HG03354 (cell line): ENCODE data around the gene CELSR2.
A peak's percentile ranks its signal among the peaks of the same experiment; 100 is the strongest.
"Not testable (repeated sequence)": the region's sequence is repeated elsewhere in the genome, so short reads cannot be mapped to it uniquely, and the experiment has no call there.

ENCODE experiments used
- ATAC-seq: cut with Tn5 transposase; IDR thresholded peaks from one replicate; pipeline ENCODE4 v1.9.1; 2021; ENCODE audit warnings: mild to moderate bottlenecking; ENCODE audit not compliant: unreplicated experiment, poor library complexity, severe bottlenecking

The CELSR2 gene

GRCh38 chr1:109274533-109275476 lies 25.5 kb downstream of the CELSR2 start:
- ATAC-seq = no peak

DNA sequence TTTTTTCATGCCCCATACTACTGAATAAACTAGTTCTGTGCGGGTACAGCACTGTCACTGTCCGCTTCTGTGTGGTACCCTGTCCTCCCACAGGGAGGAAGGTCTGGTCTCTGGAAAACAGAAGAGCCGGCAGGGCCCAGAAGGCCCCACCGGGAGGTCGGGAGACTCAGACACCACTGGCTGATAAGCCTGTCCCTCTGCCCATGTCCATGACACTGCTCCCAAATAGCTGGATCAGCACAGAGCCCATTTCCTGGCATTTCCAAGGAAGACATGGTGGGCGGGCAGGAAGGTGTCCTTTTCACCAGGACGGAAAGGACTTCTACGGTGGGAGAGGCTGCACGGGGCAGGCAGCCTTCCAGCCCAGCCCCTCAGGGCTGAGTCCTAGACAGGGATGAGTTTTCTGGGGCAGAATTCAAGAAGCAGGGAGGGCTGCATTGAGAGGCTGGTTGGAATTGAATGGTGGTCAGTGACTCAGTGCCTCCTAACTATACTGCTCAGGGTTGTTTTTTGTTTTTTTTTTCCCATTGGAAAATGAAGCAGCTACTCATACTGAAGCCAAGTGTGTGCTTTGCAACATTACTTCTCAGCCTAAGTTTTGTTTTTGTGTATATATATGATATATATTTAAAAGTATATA lies 26.5 kb downstream of the CELSR2 start:
- no peak for ATAC-seq

DNA sequence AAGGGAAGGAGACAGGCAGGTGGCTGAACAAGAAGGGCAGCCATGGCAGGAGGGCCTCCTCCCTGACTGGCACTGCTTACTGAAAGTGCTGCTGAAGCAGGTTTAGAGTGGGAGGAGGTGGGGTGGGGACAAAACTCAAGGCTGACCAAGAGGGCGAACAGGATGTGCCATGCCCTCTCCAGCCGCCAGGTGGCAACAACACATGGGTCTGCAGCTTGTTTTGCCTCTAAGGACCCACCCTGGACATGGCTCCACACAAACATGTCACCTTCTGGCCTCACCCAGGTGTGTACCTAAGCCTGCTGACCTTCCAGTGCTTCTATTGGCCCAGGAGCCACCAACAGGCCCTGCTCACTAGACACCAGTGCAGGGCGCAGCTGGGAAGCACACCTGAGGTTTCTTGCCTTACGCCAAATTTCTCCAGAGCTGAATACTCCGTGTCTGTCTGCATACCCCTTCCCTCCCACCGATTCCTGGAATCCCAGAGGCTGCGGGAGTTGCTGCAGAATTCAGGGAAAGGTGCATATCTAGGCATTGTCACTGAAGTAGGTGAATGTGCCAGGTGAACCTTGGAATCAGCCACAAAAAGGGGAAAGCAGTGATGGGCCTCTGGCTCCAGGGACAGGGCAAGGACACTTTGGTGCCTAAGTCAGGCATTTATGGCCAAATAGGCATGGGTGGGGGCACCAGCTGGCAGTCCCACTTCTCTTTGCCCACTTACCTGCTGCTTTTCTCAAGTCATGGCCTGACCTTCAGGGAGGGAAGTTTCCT lies 28.3 kb downstream of the CELSR2 start:
- ATAC-seq = peak; percentile 92

- no peak for ATAC-seq
Measured at GRCh38 chr1:109279615-109280278, 30.4 kb downstream of the CELSR2 start.

DNA sequence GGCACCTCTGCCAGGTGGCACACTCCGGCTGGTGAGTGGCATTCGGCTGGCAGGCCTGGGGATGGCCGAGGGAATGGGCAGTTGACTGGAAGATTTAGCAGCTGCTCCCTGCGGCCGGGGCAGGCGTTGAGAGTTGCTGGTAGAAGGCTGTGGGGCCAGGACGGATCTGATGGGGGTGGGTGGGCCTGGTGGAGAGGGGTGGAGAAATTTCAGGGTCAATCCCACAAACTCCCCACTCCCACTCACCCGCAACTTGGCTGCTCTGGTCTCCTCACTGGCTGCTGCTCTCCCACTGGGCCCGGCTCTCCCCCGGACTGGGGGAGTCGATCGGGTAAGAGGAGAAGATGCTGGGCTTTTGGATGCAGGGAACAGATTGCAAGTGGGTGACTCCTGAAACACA lies 31.5 kb downstream of the CELSR2 start:
- no peak for ATAC-seq

DNA sequence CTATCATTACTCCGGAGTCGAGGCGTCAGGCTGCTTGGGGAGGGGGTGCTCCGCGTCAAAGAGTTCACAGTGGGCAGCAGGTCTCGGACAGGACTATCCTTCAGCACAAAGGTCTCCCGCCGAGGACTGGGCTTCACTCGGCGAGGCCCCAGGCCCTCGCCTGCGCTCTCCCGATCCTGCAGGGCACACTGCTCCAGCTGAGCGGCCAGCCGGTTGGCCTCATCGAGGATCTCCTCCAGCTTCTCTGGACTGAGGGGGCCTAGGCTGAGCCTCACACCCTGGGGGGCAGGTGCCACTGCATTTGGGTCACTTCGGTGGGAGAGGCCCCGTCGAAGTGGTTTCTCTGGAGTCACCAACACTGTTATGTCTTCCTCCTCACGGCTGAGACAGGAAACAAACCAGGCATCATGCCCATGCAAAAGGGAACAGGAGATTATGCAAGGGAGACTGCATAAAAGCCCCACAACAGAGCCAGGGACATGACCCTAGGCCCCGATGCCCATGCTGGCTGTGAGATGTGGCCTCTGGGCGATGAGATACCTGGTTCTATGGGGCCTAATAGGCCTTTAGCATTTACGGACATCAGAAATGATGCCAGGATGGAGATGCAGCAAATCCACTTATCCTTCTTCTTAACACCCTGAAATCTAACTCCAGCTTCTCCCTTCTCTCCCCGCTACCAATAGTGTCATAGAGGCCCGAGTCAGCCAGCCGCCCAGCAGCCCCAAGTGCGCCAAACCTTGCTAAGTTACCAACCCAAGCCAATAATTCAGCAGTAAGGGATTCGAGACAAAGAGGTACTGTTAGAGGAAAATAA lies 32.5 kb downstream of the CELSR2 start:
- no peak for ATAC-seq

- ATAC-seq = no peak
Measured at GRCh38 chr1:109282497-109282951, 33.2 kb downstream of the CELSR2 start.

DNA sequence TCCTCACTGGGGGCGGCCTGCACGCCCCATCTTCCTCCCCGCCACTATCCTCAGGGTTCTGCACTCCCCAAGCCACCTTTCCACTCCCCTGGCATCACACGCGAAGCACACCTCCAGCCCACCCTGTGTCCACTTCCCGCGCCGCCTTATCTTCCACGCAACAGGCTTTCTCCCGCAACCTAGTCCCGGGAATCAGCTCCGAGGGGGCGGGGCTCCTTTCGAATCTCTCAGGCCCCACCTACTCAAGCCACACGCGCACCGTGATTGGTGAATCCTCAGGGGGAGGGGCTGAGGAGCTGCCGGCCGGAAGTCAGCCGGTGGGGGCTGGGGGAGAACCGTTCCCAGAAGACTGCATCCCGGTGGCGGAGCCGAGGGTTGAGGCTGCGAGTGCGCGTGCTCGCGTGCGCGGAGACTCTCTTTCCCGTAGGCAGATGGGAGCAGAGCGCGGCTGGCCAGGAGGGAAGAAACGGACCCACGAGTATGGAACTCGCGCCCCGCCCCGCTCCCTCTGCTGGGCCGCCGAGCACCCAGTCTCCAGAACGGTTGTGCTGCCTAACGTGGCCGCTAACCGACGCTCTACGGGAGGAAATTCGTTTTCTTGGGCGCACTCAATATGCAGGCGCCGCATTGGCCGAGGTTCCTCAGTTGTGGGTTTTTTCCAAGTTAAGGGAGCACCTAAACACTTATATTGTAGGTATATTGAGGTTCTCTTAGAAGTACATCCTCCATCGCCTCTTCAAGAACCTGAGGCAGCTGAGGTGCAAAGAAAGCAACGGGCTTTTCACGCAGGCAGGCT lies 33.8 kb downstream of the CELSR2 start, which contains the start of gene PSRC1:
Gene PSRC1 (minus strand): TSS at position 194 of the 796 bp plus-strand sequence.
- ATAC-seq = peak; percentile 98

- no peak for ATAC-seq
Measured at GRCh38 chr1:109283748-109284600, 34.6 kb downstream of the CELSR2 start.

GRCh38 chr1:109286762-109287161 lies 37.4 kb downstream of the CELSR2 start:
- ATAC-seq = not testable (repeated sequence)

DNA sequence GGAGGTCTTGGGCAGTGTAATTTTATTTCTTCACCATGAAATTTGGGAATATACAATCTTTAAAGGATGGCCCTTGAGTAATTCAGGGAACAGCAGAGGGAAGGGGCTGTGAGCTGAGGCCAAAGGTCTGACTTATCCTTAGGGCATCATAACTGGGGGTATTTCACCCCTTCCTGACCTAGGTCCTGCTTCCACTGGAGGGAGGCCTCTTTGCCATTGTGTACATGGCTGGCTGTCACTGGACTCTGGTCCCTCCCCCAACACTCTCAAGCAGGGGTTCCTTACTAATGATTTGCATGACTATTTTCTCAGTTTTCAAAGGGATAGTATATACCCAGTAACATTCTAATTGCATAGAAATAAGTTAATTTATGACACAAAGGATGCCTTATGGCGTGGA lies 40.8 kb downstream of the CELSR2 start:
- no peak for ATAC-seq

GRCh38 chr1:109290998-109291397 lies 41.7 kb downstream of the CELSR2 start:
- ATAC-seq = no peak

GRCh38 chr1:109292364-109292763 lies 43.0 kb downstream of the CELSR2 start:
- no peak for ATAC-seq

DNA sequence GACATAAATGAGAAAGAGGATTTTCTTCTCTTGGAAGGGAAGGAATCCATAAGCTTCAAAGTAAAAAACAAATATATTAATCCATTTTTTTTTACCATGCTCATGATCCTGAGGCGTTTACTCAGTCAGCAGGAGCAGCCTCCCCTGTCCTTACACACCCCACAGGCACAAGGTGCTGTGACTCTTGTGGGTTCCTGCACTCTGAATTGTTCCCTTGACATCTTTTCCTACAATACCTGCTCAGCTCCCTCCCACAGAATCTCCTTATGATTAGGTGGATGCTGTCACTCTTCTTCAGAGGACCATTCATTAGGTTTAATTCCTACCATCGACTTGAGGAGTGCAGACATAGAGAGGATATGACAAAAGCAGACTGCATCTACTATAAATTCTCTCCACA lies 43.7 kb downstream of the CELSR2 start:
- no peak for ATAC-seq

GRCh38 chr1:109294481-109294880 lies 45.1 kb downstream of the CELSR2 start:
- ATAC-seq = no peak

DNA sequence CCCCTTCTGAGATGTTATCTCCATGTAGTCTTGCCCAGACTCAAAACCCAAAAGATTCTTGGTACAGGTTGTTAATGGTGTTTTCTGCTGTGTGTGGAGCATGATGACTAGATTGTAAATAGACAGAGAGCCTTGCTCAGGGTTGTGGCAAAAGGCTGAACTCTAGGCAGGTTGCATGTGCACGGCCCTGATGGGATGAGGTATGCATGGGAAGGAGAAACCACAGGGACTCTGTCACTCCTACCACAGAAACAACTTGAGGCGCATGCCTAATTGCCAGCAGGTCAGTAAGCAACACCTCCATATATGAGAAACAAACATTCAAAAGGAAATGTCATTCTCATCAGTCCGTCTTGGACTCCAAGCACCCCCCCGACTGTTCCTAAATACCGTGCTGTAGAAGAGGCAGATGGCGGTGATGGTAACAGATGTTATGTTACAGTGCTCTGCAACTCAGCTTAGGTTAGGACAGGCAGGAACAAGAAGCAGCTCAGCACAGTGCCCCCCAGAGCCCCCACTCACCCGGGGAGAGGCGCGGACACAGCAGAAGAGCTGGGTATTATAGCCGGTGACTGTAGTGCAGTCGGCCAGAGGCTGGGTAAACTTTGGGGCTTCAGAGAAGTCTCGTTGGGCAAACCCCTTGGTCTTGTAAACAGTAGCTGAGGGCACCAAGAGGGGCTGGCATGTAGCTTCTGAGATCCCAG lies 46.5 kb downstream of the CELSR2 start:
- ATAC-seq = no peak

DNA sequence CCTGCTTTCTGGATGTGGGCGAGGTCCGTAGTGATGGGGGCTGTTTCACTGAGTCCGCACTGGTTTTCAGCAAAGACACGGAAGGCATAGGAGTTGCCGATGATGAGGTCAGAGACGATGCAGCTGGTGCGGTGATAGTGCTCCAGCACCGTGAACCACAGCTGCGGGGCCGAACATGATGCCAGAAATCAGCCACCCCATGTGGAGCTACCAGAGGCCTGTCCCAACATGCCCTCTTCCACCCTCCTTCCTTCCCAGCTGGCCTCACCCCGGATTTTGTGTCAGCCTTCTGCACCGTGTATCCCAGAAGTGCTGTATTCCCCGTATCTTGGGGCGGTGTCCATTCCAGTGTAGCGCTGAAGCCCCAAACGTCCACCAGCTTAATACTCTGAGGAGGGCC lies 47.4 kb downstream of the CELSR2 start:
- ATAC-seq = no peak
